Heart left ventricle (tissue), 13 donors: ENCODE results near the gene TNK2.

Experiments
- CTCF ChIP-seq, 12 donors: fragments of 200-600 bp; sonication (generic) in 4 of 12; IDR thresholded peaks; one replicate each; pipeline versions ENCODE4 v1.5.0 to v1.8.0; 2018 to 2022; ENCODE audit warnings: antibody characterized with exemption in 12 of 12, mild to moderate bottlenecking in 5 of 12
- POLR2A ChIP-seq, 2 donors: fragments of 450-650 bp; IDR thresholded peaks; one replicate each; pipeline ENCODE4 v1.6.1; 2017; ENCODE audit warnings: antibody characterized with exemption in 2 of 2, mild to moderate bottlenecking in 2 of 2, moderate library complexity in 2 of 2
- donor health status: ischemic (EF 13 %, LVEDD 7.1; RV severe dilation, severe dysfunction).
- donor health status: DM: no; HTN: yes; CAD: no.
- donor health status: DM: no; HTN: no; CAD: no.
- donor health status: ischemic (EF 25% LVEDD 6.9; RV normal size, moderate dysfunction).
- donor health status: ischemic (EF 25% LVEDD 5.7; RV mildly dilated, moderate dysfunction).
- donor health status: ischemic (EF 35%, LVEDD 5.7; RV mildly dilated, moderate dysfunction).
- donor health status: nonischemic (EF 11% LVEDD 7.7; RV severe dilation, severe dysfunction).
- donor health status: DM: yes; HTN: yes; CAD: no.
- donor health status: PGD.
- donor health status: ischemic (EF 29% LVEDD 5.4; RV normal size, mild dysfunction).
- donor health status: nonischemic (EF 23%, LVEDD 6.1; RV moderate dilation, normal function).

GRCh38 chr3:195815169-195815771 is 93.1 kb downstream of the TNK2 start:
- TF ChIP-seq CTCF (IDR thresholded peaks at IDR 0.05), result no peak
- TF ChIP-seq POLR2A (IDR thresholded peaks at IDR 0.05), result no peak
